ENCODE results near the gene ZNF385A. TPM values are rescaled to one million over a fixed set of nuclear protein-coding genes. Genes with fewer than 3 reads are reported as not detected.

The ZNF385A gene
- total and polyA plus RNA-seq, 2 experiments from 2014 or later = 10.9 to 21.7 TPM

DNA sequence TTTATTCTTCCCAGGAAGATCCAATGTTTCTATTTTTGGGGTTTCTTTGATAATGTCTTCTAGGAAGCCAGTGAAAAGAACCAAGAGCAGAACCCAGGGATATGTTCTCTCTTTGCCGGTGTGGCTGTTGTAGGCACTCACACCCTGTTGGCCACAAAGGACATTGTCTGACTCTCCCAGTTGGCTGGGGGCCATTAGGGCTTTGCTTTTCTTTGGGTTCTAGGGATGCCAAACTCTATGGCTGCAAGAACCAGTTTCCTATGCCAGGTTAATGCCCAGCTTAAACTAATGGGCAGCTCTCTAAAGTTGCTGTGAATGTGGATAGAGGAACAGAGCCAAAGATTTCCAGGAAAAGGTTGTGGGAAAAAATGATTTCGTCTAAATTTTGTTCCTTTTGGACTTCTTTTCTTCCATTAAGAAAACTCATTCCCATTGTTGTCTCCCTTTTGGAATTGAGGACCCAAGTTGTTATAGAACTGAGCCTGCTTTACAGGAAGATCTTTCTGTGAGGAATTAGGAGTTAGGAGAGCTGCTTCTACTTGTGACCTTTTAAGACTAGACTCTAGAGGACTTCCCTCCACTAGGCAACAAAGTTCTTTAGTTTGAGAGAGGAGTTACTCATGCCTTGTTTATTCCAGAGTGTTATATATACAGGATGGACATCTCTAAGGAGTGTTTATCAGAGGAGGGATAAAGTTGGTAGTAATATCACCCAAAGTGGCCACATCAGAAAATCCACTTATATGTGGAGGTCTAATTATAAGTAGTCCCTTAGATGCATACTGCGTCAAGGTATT is 46.5 kb downstream of the ZNF385A start:
- Histone ChIP-seq H4K20me1 (replicated peaks; ENCODE audit: insufficient read depth) (peaks cover 11% of the 10 kb centered on the region), H3K79me2 (replicated peaks; ENCODE audit: insufficient read depth) (peaks cover 16% of the 10 kb centered on the region), H3K9me2 (ENCODE audit: insufficient read depth) (no peaks in the 10 kb centered on the region), H3K4me2 (no peak overlapping the region), H3K27me3 (ENCODE audit: insufficient read depth) (no peaks in the 10 kb centered on the region), H3K36me3 (ENCODE audit: insufficient read depth) (peaks cover 14% of the 10 kb centered on the region), H2AFZ (no peak overlapping the region), H3K4me3 (no peak overlapping the region), H3K27ac (ENCODE audit: low read depth) (no peak overlapping the region), H3K4me1 (ENCODE audit: insufficient read depth) (peaks cover 10% of the 10 kb centered on the region; the same call in 1 of the 2 replicates), H3F3A (replicated peaks; ENCODE audit: low read depth) (peaks cover 14% of the 10 kb centered on the region)
- TF ChIP-seq EZH2phosphoT487 (IDR thresholded peaks at IDR 0.05; ENCODE audit: unreplicated experiment) (no peak), STAT1 (IDR thresholded peaks at IDR 0.05; ENCODE audit: unreplicated experiment) (no peak), NANOG (IDR thresholded peaks at IDR 0.05; ENCODE audit: borderline replicate concordance) (no peak), ZNF114 (CRISPR knock-in tag; IDR thresholded peaks at IDR 0.05) (no peak), JUNB (IDR thresholded peaks at IDR 0.05; ENCODE audit: unreplicated experiment) (no peak), EZH2 (IDR thresholded peaks at IDR 0.05; ENCODE audit: low read depth, unreplicated experiment) (no peak), CREB1 (CRISPR knock-in tag; IDR thresholded peaks at IDR 0.05; ENCODE audit: low read depth) (no peak), ZNF331 (CRISPR knock-in tag; IDR thresholded peaks at IDR 0.05; ENCODE audit: low read depth) (no peak), POLR2AphosphoS5 (IDR thresholded peaks at IDR 0.05; ENCODE audit: low read depth) (no peak)
- TF ChIP-seq, protein P1, sequence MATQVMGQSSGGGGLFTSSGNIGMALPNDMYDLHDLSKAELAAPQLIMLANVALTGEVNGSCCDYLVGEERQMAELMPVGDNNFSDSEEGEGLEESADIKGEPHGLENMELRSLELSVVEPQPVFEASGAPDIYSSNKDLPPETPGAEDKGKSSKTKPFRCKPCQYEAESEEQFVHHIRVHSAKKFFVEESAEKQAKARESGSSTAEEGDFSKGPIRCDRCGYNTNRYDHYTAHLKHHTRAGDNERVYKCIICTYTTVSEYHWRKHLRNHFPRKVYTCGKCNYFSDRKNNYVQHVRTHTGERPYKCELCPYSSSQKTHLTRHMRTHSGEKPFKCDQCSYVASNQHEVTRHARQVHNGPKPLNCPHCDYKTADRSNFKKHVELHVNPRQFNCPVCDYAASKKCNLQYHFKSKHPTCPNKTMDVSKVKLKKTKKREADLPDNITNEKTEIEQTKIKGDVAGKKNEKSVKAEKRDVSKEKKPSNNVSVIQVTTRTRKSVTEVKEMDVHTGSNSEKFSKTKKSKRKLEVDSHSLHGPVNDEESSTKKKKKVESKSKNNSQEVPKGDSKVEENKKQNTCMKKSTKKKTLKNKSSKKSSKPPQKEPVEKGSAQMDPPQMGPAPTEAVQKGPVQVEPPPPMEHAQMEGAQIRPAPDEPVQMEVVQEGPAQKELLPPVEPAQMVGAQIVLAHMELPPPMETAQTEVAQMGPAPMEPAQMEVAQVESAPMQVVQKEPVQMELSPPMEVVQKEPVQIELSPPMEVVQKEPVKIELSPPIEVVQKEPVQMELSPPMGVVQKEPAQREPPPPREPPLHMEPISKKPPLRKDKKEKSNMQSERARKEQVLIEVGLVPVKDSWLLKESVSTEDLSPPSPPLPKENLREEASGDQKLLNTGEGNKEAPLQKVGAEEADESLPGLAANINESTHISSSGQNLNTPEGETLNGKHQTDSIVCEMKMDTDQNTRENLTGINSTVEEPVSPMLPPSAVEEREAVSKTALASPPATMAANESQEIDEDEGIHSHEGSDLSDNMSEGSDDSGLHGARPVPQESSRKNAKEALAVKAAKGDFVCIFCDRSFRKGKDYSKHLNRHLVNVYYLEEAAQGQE (IDR thresholded peaks at IDR 0.05; ENCODE audit: unreplicated experiment) = no peak
- TF ChIP-seq, protein P2, sequence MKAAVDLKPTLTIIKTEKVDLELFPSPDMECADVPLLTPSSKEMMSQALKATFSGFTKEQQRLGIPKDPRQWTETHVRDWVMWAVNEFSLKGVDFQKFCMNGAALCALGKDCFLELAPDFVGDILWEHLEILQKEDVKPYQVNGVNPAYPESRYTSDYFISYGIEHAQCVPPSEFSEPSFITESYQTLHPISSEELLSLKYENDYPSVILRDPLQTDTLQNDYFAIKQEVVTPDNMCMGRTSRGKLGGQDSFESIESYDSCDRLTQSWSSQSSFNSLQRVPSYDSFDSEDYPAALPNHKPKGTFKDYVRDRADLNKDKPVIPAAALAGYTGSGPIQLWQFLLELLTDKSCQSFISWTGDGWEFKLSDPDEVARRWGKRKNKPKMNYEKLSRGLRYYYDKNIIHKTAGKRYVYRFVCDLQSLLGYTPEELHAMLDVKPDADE (IDR thresholded peaks at IDR 0.05) = no peak
- TF ChIP-seq, protein P3, sequence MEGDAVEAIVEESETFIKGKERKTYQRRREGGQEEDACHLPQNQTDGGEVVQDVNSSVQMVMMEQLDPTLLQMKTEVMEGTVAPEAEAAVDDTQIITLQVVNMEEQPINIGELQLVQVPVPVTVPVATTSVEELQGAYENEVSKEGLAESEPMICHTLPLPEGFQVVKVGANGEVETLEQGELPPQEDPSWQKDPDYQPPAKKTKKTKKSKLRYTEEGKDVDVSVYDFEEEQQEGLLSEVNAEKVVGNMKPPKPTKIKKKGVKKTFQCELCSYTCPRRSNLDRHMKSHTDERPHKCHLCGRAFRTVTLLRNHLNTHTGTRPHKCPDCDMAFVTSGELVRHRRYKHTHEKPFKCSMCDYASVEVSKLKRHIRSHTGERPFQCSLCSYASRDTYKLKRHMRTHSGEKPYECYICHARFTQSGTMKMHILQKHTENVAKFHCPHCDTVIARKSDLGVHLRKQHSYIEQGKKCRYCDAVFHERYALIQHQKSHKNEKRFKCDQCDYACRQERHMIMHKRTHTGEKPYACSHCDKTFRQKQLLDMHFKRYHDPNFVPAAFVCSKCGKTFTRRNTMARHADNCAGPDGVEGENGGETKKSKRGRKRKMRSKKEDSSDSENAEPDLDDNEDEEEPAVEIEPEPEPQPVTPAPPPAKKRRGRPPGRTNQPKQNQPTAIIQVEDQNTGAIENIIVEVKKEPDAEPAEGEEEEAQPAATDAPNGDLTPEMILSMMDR (conservative IDR thresholded peaks at IDR 0.05; ENCODE audit: low read depth in 2 of 2) = no peak
- TF ChIP-seq, protein P4, sequence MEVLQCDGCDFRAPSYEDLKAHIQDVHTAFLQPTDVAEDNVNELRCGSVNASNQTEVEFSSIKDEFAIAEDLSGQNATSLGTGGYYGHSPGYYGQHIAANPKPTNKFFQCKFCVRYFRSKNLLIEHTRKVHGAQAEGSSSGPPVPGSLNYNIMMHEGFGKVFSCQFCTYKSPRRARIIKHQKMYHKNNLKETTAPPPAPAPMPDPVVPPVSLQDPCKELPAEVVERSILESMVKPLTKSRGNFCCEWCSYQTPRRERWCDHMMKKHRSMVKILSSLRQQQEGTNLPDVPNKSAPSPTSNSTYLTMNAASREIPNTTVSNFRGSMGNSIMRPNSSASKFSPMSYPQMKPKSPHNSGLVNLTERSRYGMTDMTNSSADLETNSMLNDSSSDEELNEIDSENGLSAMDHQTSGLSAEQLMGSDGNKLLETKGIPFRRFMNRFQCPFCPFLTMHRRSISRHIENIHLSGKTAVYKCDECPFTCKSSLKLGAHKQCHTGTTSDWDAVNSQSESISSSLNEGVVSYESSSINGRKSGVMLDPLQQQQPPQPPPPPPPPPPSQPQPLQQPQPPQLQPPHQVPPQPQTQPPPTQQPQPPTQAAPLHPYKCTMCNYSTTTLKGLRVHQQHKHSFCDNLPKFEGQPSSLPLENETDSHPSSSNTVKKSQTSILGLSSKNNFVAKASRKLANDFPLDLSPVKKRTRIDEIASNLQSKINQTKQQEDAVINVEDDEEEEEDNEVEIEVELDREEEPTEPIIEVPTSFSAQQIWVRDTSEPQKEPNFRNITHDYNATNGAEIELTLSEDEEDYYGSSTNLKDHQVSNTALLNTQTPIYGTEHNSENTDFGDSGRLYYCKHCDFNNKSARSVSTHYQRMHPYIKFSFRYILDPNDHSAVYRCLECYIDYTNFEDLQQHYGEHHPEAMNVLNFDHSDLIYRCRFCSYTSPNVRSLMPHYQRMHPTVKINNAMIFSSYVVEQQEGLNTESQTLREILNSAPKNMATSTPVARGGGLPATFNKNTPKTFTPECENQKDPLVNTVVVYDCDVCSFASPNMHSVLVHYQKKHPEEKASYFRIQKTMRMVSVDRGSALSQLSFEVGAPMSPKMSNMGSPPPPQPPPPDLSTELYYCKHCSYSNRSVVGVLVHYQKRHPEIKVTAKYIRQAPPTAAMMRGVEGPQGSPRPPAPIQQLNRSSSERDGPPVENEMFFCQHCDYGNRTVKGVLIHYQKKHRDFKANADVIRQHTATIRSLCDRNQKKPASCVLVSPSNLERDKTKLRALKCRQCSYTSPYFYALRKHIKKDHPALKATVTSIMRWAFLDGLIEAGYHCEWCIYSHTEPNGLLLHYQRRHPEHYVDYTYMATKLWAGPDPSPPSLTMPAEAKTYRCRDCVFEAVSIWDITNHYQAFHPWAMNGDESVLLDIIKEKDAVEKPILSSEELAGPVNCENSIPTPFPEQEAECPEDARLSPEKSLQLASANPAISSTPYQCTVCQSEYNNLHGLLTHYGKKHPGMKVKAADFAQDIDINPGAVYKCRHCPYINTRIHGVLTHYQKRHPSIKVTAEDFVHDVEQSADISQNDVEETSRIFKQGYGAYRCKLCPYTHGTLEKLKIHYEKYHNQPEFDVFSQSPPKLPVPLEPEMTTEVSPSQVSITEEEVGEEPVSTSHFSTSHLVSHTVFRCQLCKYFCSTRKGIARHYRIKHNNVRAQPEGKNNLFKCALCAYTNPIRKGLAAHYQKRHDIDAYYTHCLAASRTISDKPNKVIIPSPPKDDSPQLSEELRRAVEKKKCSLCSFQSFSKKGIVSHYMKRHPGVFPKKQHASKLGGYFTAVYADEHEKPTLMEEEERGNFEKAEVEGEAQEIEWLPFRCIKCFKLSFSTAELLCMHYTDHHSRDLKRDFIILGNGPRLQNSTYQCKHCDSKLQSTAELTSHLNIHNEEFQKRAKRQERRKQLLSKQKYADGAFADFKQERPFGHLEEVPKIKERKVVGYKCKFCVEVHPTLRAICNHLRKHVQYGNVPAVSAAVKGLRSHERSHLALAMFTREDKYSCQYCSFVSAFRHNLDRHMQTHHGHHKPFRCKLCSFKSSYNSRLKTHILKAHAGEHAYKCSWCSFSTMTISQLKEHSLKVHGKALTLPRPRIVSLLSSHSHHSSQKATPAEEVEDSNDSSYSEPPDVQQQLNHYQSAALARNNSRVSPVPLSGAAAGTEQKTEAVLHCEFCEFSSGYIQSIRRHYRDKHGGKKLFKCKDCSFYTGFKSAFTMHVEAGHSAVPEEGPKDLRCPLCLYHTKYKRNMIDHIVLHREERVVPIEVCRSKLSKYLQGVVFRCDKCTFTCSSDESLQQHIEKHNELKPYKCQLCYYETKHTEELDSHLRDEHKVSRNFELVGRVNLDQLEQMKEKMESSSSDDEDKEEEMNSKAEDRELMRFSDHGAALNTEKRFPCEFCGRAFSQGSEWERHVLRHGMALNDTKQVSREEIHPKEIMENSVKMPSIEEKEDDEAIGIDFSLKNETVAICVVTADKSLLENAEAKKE (CRISPR knock-in tag; IDR thresholded peaks at IDR 0.05) = no peak
- Mint-ChIP-seq H3K27ac (no peak overlapping the region), H3K27me3 (ENCODE audit: insufficient read depth, low read depth, poor library complexity) (peaks cover 6% of the 10 kb centered on the region), H3K4me1 (peaks cover 2% of the 10 kb centered on the region; the same call in 1 of the 3 replicates), H3K4me3 (no peak overlapping the region), H3K9me3 (no peaks in the 10 kb centered on the region), H3K36me3 (ENCODE audit: low read depth) (peaks cover 18% of the 10 kb centered on the region)
- DNase-seq (ENCODE audit: low spot score) (no peak), ATAC-seq (no peak)
